NT2/D1 (cell line): ENCODE data around the gene MPC1.
"Not testable (repeated sequence)": the region's sequence is repeated elsewhere in the genome, so short reads cannot be mapped to it uniquely, and the experiment has no call there.

ENCODE experiments used
- YY1 ChIP-seq: IDR thresholded peaks from 2 replicates; pipeline ENCODE4 v1.6.1; 2011; ENCODE audit not compliant: insufficient read length, insufficient read depth
- ZNF274 ChIP-seq: IDR thresholded peaks from 2 replicates; pipeline ENCODE4 v1.6.1; 2011; ENCODE audit warnings: mild to moderate bottlenecking, low read depth, low read length

- not testable (repeated sequence) for TF ChIP-seq YY1, ZNF274
Observed at GRCh38 chr6:166344921-166345320, 37.8 kb downstream of the MPC1 start.
